ENCODE results near the gene CMIP. TPM values are rescaled to one million over a fixed set of nuclear protein-coding genes. Genes with fewer than 3 reads are reported as not detected.
"Not testable (repeated sequence)": the region's sequence is repeated elsewhere in the genome, so short reads cannot be mapped to it uniquely, and the experiment has no call there.

Gene CMIP
- total RNA-seq, 1 experiment from 2014 or later: 63.7 TPM

- POLR2A ChIA-PET: no interaction called here
- Mint-ChIP-seq H3K9me3 (peaks cover 12% of the 10 kb centered on the region; the same call in 1 of the 2 replicates), H3K4me3 (no peak overlapping the region), H3K27me3 (ENCODE audit: low read depth) (no peaks in the 10 kb centered on the region), H3K27ac (no peak overlapping the region), H3K36me3 (no peaks in the 10 kb centered on the region), H3K4me1 (peaks cover 2% of the 10 kb centered on the region; the same call in 1 of the 2 replicates)
- DNase-seq (ENCODE audit: low spot score) (no peak), ATAC-seq (no peak)
- CTCF ChIA-PET: no interaction called here
- TF ChIP-seq ZMAT4 (CRISPR knock-in tag; IDR thresholded peaks at IDR 0.05) (no peak), AFF4 (CRISPR knock-in tag; IDR thresholded peaks at IDR 0.05; ENCODE audit: borderline replicate concordance) (no peak), MXD4 (CRISPR knock-in tag; IDR thresholded peaks at IDR 0.05; ENCODE audit: borderline replicate concordance) (no peak), ZNF121 (CRISPR knock-in tag; IDR thresholded peaks at IDR 0.05) (no peak), CREB1 (CRISPR knock-in tag; IDR thresholded peaks at IDR 0.05) (no peak), NR2C2 (CRISPR knock-in tag; IDR thresholded peaks at IDR 0.05) (no peak), SMAD3 (CRISPR knock-in tag; IDR thresholded peaks at IDR 0.05; ENCODE audit: borderline replicate concordance) (no peak), USF2 (CRISPR knock-in tag; IDR thresholded peaks at IDR 0.05) (no peak)
These were observed 23.1 kb upstream of the CMIP start for GRCh38 chr16:81421536-81421935.

GRCh38 chr16:81422153-81422552, 22.5 kb upstream of the CMIP start:
- DNase-seq (ENCODE audit: low spot score); H3K4me3 Mint-ChIP-seq; CTCF ChIA-PET: not testable (repeated sequence)

GRCh38 chr16:81424771-81425170, 19.8 kb upstream of the CMIP start:
- peaks cover 12% of the 10 kb centered on the region; the same call in 1 of the 2 replicates for H3K9me3 Mint-ChIP-seq
- no peaks in the 10 kb centered on the region for H3K36me3 Mint-ChIP-seq
- H3K27me3 Mint-ChIP-seq (ENCODE audit: low read depth): no peaks in the 10 kb centered on the region
- H3K4me3 Mint-ChIP-seq: no peak overlapping the region
- H3K4me1 Mint-ChIP-seq: peaks cover 5% of the 10 kb centered on the region
- ChIA-PET POLR2A (no interaction called here), CTCF (interaction anchor here (0.6 to 1.0 kb wide), 3 partner anchors 14 to 284 kb away, joined by 3 read pairs; no protein-coding TSS in a partner anchor)
- H3K27ac Mint-ChIP-seq: no peak overlapping the region
- ATAC-seq (no peak), DNase-seq (ENCODE audit: low spot score) (no peak)
- TF ChIP-seq TEAD4 (CRISPR knock-in tag; IDR thresholded peaks at IDR 0.05): no peak
- no peak for TF ChIP-seq ATF3 (CRISPR knock-in tag; conservative IDR thresholded peaks at IDR 0.05)
- no peak for TF ChIP-seq RELA (CRISPR knock-in tag; IDR thresholded peaks at IDR 0.05; ENCODE audit: borderline replicate concordance)
- TF ChIP-seq JAZF1 (CRISPR knock-in tag; IDR thresholded peaks at IDR 0.05): no peak
- TF ChIP-seq GRHL2 (CRISPR knock-in tag; IDR thresholded peaks at IDR 0.05; ENCODE audit: insufficient replicate concordance, severe bottlenecking): no peak
- no peak for TF ChIP-seq ZBTB43 (CRISPR knock-in tag; IDR thresholded peaks at IDR 0.05)
- no peak for TF ChIP-seq ZNF396 (CRISPR knock-in tag; IDR thresholded peaks at IDR 0.05; ENCODE audit: borderline replicate concordance)
- no peak for TF ChIP-seq CDX4 (CRISPR knock-in tag; IDR thresholded peaks at IDR 0.05; ENCODE audit: borderline replicate concordance)
- TF ChIP-seq ZBTB21 (CRISPR knock-in tag; IDR thresholded peaks at IDR 0.05; ENCODE audit: borderline replicate concordance): no peak
- no peak for TF ChIP-seq ARID4B (CRISPR knock-in tag; IDR thresholded peaks at IDR 0.05; ENCODE audit: borderline replicate concordance)
- no peak for TF ChIP-seq SMAD3 (CRISPR knock-in tag; IDR thresholded peaks at IDR 0.05; ENCODE audit: borderline replicate concordance)

More at GRCh38 chr16:81422153-81422552, 22.5 kb upstream of the CMIP start:
- peaks cover 12% of the 10 kb centered on the region; the same call in 1 of the 2 replicates for H3K9me3 Mint-ChIP-seq
- POLR2A ChIA-PET; H3K36me3 Mint-ChIP-seq; H3K27me3 Mint-ChIP-seq (ENCODE audit: low read depth); ATAC-seq; H3K4me1 Mint-ChIP-seq; H3K27ac Mint-ChIP-seq: not testable (repeated sequence)

Data from WTC11 (cell line).